Thymus (tissue), 14 donors: Measurements from ENCODE around the gene PDP2. TPM values are rescaled to one million over a fixed set of nuclear protein-coding genes. Genes with fewer than 3 reads are reported as not detected.
A peak's percentile ranks its signal among the peaks of the same experiment; 100 is the strongest.

Source experiments
- DNase-seq, 9 donors: peaks; one replicate each; pipeline ENCODE4 v3.0.0-alpha.2; 2013; ENCODE audit warnings: low spot score in 9 of 9, low read depth in 6 of 9, missing footprints in 1 of 9
- H3K27ac ChIP-seq, 2 donors: one replicate each; pipeline ENCODE4 v1.5.1; 2013; ENCODE audit warnings: control low read depth in 1 of 2, low read depth in 1 of 2, low read length in 1 of 2, mild to moderate bottlenecking in 1 of 2, moderate library complexity in 1 of 2
- H3K27me3 ChIP-seq, 2 donors: one replicate each; pipeline ENCODE4 v1.5.1; 2013; ENCODE audit warnings: low read length in 1 of 2; ENCODE audit not compliant: control insufficient read depth in 2 of 2, insufficient read depth in 1 of 2
- H3K36me3 ChIP-seq, 2 donors: one replicate each; pipeline ENCODE4 v1.5.1; 2013; ENCODE audit warnings: low read length in 1 of 2, mild to moderate bottlenecking in 1 of 2, moderate library complexity in 1 of 2; ENCODE audit not compliant: control insufficient read depth in 2 of 2, insufficient read depth in 2 of 2
- H3K4me1 ChIP-seq, 2 donors: one replicate each; pipeline ENCODE4 v1.5.1; 2013; ENCODE audit warnings: low read length in 2 of 2; ENCODE audit not compliant: control insufficient read depth in 2 of 2, insufficient read depth in 2 of 2
- H3K4me3 ChIP-seq, 2 donors: one replicate each; pipeline ENCODE4 v1.5.1; 2013; ENCODE audit warnings: low read length in 2 of 2, control low read depth in 1 of 2, mild to moderate bottlenecking in 1 of 2
- H3K9me3 ChIP-seq, 2 donors: one replicate each; pipeline ENCODE4 v1.5.1; 2013; ENCODE audit warnings: low read length in 1 of 2, mild to moderate bottlenecking in 1 of 2; ENCODE audit not compliant: control insufficient read depth in 2 of 2, insufficient read depth in 1 of 2
- WGBS: extraction: QIAGEN DNeasy Blood & Tissue Kit; methylation state at CpG from one replicate; pipeline ENCODE4 v1.1.7; 2013; 5-methylcytosine and 5-hydroxymethylcytosine counted together
- long read RNA-seq, 10 donors: transcript quantifications; one replicate each; lab custom pipeline, GENCODE V29; 2026
- polyA plus RNA-seq: library from polyadenylated mRNA; stranded (reverse); fragments of 200-250 nt; gene quantifications from one replicate; pipeline ENCODE4 v1.2.3, GENCODE V29; 2013
- total RNA-seq: library from RNA; stranded (reverse); fragments of 120-200 nt; gene quantifications from one replicate; pipeline ENCODE4 v1.2.4, GENCODE V29; 2013
- donor health status: healthy.

Gene PDP2, protein sequence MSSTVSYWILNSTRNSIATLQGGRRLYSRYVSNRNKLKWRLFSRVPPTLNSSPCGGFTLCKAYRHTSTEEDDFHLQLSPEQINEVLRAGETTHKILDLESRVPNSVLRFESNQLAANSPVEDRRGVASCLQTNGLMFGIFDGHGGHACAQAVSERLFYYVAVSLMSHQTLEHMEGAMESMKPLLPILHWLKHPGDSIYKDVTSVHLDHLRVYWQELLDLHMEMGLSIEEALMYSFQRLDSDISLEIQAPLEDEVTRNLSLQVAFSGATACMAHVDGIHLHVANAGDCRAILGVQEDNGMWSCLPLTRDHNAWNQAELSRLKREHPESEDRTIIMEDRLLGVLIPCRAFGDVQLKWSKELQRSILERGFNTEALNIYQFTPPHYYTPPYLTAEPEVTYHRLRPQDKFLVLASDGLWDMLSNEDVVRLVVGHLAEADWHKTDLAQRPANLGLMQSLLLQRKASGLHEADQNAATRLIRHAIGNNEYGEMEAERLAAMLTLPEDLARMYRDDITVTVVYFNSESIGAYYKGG
- total RNA-seq: 2.5 TPM
- 2.8 TPM for polyA plus RNA-seq
- long read RNA-seq, donor 1: 0 reads
- long read RNA-seq, donor 2: 0 reads
- long read RNA-seq, donor 3: 0 reads
- long read RNA-seq, donor 4, full-length matches to known transcripts: 1 of 1 reads
- long read RNA-seq, donor 4, partial matches to known transcripts: 0 of 1 reads
- long read RNA-seq, donor 4, other reads (novel, unspliced or antisense): 0 of 1 reads
- long read RNA-seq, donor 5: 0 reads
- long read RNA-seq, donor 6, partial matches to known transcripts: 0 of 2 reads
- long read RNA-seq, donor 6, other reads (novel, unspliced or antisense): 0 of 2 reads
- long read RNA-seq, donor 7, partial matches to known transcripts: 0 of 1 reads
- long read RNA-seq, donor 7, other reads (novel, unspliced or antisense): 0 of 1 reads
- long read RNA-seq, donor 8, full-length matches to known transcripts: 1 of 1 reads
- long read RNA-seq, donor 8, partial matches to known transcripts: 0 of 1 reads
- long read RNA-seq, donor 8, other reads (novel, unspliced or antisense): 0 of 1 reads
- long read RNA-seq, donor 9, full-length matches to known transcripts: 2 of 2 reads
- long read RNA-seq, donor 9, partial matches to known transcripts: 0 of 2 reads
- long read RNA-seq, donor 9, other reads (novel, unspliced or antisense): 0 of 2 reads
- long read RNA-seq, donor 10, full-length matches to known transcripts: 1 of 1 reads
- long read RNA-seq, donor 10, partial matches to known transcripts: 0 of 1 reads
- long read RNA-seq, donor 10, other reads (novel, unspliced or antisense): 0 of 1 reads

DNA sequence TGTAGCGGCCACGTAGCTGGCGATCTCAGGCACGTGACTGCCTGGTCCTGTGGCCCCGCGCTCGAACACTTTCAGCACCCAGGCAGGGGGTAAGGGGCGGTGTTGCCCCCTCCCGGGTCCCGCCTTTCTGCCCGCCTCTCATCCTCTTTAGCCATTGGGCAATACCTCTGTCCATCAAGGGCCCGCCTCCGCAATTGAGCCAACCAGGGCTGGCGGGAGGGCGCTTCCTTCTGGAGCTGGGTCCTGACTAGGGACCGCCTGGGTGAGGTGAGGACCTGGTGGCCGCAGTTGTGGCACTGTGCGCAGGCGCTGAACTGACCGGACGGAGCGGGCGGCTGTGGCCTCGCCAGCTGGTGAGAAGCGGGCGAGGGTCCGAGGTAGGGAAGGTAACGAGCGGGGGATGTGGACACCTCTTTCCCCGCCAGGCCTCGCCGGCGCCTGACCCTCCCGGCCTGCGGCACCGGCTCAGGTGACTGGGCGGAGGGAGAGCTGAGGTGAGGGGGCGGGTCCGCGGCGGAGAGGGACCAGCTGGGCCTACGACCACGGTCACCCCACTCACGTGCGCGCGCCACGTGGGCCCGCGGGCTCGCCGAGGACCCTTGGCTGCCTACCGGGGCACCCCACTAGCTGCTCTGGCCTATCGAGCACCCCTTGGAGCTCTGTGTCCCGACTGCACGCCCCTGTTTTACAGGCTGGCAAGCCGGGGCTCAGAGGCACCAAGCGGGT lies at the start of gene PDP2:
PDP2 (plus strand) TSS at position 228 of the 726 bp plus-strand sequence. CDS start 3,770 bp downstream, outside the sequence.
- no peaks in the 10 kb centered on the region for H3K9me3 ChIP-seq
- peaks cover 13 to 14% of the 10 kb centered on the region in 2 donors for H3K36me3 ChIP-seq
- H3K27me3 ChIP-seq: peaks cover 0 to 9% of the 10 kb centered on the region in 2 donors
- H3K27ac ChIP-seq: no peak within 1 kb of the TSS
- peak; percentile 77 to 97 (median 89) for DNase-seq
- peaks cover 10 to 14% of the 10 kb centered on the region in 2 donors for H3K4me1 ChIP-seq
- under 1% methylated on average over 58 of the region's 58 CpGs for WGBS
- H3K4me3 ChIP-seq: peak within 1 kb of the TSS; percentile 67 to 81

DNA sequence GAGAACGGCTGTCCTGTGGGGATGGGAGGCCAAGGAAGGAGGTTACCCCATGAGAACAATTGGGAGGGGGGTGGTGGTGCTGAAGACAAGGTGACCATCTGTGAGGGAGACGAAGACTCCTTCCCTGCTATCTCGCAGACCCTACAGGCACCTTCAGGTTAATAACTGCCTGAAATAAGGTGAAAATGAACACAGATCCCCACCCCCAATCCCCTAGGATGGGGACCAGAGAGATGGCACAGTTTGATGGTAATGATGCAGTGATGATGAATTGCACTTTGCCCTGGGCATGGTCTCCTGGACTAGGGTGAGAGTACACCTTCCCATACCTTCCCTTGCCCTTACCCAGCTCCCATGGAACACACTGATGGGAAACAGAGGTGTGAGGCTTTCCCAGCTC lies 48.1 kb upstream of the PDP2 start:
- WGBS: 92% methylated on average over 3 of the region's 3 CpGs
- Histone ChIP-seq H3K36me3 (peaks cover 3 to 8% of the 10 kb centered on the region in 2 donors), H3K27ac (no peak overlapping the region), H3K9me3 (no peaks in the 10 kb centered on the region), H3K4me1 (peaks cover 9 to 15% of the 10 kb centered on the region in 2 donors), H3K4me3 (no peak overlapping the region), H3K27me3 (peaks cover 0 to 6% of the 10 kb centered on the region in 2 donors)
- DNase-seq: no peak

DNA sequence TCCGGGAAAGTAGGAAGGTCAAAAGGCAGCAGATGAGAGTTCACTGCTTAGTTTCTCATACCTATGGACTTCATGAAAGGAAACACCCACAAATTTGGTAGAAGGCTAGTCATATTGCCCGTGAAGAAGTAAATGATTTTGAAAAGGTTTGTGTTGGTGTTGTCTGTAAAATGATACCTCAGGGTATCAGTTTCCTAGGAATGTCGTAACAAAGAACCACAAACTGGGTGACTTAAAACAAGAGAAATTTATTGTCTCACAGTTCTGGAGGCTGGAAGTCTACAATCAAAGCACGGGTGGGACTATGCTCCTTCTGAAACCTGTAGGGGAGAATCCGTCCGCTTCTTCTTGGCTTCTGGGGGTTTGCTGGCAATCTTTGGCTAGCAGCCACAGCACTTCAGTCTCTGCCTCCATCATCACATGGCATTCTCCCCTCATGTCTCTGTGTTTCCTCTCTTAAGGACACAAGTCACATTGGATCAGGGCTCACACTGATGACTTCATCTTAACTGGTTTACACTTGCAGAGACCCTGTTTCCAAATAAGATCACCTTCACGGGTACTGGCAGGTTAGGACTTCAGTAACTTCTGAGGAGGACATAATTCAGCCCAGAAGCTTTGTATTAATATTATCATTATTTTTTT lies 47.5 kb upstream of the PDP2 start:
- H3K9me3 ChIP-seq: no peaks in the 10 kb centered on the region
- peaks cover 9 to 15% of the 10 kb centered on the region in 2 donors for H3K4me1 ChIP-seq
- 93% methylated on average over 7 of the region's 7 CpGs for WGBS
- no peak overlapping the region for H3K27ac ChIP-seq
- H3K27me3 ChIP-seq: peaks cover 0 to 6% of the 10 kb centered on the region in 2 donors
- no peak overlapping the region for H3K4me3 ChIP-seq
- H3K36me3 ChIP-seq: peaks cover under 1 to 2% of the 10 kb centered on the region in 2 donors
- no peak for DNase-seq

DNA sequence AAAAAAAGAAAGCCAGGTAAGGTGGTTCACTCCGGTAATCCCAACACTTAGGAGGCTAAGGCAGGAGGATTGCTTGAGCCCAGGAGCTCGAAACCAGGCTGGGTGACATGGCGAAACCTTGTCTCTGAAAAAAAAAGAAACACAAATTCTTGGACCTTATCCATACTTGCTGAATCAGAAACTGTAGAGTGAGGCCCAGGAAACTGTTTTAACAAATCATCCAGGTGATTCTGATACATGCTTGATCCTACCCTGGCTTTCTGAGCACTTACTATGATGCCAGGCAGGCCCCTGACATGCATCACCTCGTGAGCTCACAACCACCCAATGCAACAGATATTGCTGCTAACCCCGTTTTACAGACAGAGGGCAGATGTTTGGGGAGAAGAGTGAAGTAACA lies 45.6 kb upstream of the PDP2 start:
- peaks cover 0 to 6% of the 10 kb centered on the region in 2 donors for H3K27me3 ChIP-seq
- WGBS: 93% methylated on average over 5 of the region's 5 CpGs
- H3K36me3 ChIP-seq: no peaks in the 10 kb centered on the region
- no peak overlapping the region for H3K27ac ChIP-seq
- DNase-seq: no peak
- H3K4me1 ChIP-seq: peaks cover 5 to 8% of the 10 kb centered on the region in 2 donors
- H3K9me3 ChIP-seq: no peaks in the 10 kb centered on the region
- no peak overlapping the region for H3K4me3 ChIP-seq

DNA sequence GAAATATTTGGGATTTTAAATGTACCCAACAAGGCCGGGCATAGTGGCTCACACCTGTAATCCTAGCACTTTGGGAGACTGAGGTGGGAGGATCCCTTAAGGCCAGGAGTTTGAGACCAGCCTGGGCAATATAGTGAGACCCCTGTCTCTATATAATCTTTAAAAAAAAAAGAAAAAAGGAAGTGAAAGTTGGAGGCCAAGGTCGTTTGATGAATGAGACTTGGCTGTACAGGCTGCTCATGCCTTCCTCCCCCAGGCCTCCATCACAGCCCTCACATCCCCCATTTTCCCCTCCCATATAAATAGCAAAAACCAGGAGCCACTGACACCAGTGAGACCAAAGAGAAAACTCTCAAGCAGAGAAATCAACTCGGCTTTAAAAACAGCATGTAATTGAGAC lies 39.4 kb upstream of the PDP2 start:
- 60% methylated on average over 3 of the region's 3 CpGs for WGBS
- no peak overlapping the region for H3K4me3 ChIP-seq

DNA sequence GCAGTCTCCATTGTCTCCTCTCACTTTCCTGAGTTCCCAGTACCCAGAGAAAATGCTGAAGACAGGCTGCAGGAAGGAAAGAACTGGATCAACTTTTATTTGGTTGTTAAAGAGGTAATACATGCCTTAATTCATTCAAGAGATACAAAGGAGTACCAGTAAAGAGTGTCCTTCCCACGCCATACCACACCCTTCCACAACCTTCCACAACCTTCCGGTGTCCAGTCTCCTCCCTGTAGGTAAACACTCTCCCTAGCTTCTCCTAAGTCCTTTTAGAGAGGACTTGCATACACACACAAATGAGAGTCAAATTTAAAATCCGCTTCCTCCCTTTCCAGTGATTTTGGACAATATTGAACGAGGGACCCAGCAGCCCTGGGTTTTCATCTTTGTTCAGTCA lies 38.9 kb upstream of the PDP2 start:
- peaks cover 35 to 50% of the 10 kb centered on the region in 2 donors for H3K27me3 ChIP-seq
- no peaks in the 10 kb centered on the region for H3K36me3 ChIP-seq
- H3K4me1 ChIP-seq: no peaks in the 10 kb centered on the region
- 98% methylated on average over 4 of the region's 4 CpGs for WGBS
- H3K4me3 ChIP-seq: no peak overlapping the region
- H3K27ac ChIP-seq: no peak overlapping the region
- no peak for DNase-seq
- no peaks in the 10 kb centered on the region for H3K9me3 ChIP-seq

More for the DNA sequence above, 39.4 kb upstream of the PDP2 start:
- no peak overlapping the region for H3K27ac ChIP-seq
- H3K27me3 ChIP-seq: peaks cover 33 to 45% of the 10 kb centered on the region in 2 donors
- H3K36me3 ChIP-seq: no peaks in the 10 kb centered on the region
- H3K4me1 ChIP-seq: no peaks in the 10 kb centered on the region
- H3K9me3 ChIP-seq: no peaks in the 10 kb centered on the region
- DNase-seq: no peak

DNA sequence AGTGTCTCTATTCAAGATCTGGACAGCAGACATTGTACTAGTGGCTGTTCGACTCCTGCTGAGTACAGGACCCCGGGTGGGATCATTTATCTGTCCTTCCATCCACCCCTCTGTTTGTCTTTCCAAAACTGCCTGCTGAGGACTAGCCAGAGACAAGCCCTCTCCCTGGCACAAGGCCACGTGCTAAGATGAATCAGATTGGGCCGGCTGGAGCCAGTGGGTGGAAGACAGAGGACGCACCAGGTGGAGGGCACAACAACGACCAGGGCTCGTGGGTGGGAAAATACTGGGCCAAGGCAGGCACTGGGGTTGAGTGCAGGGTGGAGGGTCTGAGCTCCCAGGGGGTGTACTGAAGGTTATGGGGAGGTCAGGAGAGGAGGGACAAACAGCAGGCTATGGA lies 37.5 kb upstream of the PDP2 start:
- Histone ChIP-seq H3K36me3 (no peaks in the 10 kb centered on the region), H3K4me3 (no peak overlapping the region), H3K4me1 (no peaks in the 10 kb centered on the region), H3K9me3 (no peaks in the 10 kb centered on the region), H3K27me3 (peaks cover 41 to 64% of the 10 kb centered on the region in 2 donors), H3K27ac (no peak overlapping the region)
- WGBS: 95% methylated on average over 7 of the region's 7 CpGs
- DNase-seq: no peak

DNA sequence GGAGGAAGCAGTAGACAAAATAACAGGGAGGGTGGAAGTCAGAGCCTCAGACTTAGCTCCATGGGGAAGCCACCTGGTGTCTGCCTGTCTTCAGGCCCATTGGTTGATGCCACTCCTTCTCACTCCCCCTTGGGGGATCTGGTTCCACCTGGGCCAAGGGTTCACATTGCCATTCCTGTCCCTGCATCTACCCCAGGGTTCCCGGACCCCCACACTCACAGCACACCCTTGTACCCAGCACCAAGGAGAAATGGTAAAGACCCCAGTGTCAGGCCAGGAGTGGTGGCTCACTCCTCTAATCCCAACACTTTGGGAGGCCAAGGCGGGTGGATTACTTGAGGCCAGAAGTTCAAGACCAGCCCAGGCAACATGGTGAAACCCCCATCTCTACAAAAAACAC lies 37.1 kb upstream of the PDP2 start:
- no peak overlapping the region for H3K4me3 ChIP-seq
- H3K27ac ChIP-seq: no peak overlapping the region
- no peak for DNase-seq
- H3K9me3 ChIP-seq: no peaks in the 10 kb centered on the region
- WGBS: 97% methylated on average over 2 of the region's 2 CpGs
- no peaks in the 10 kb centered on the region for H3K36me3 ChIP-seq
- H3K27me3 ChIP-seq: peaks cover 41 to 64% of the 10 kb centered on the region in 2 donors
- H3K4me1 ChIP-seq: no peaks in the 10 kb centered on the region
